HG02623 (cell line): ENCODE measurements around the gene TEP1.
"Not testable (repeated sequence)": the region's sequence is repeated elsewhere in the genome, so short reads cannot be mapped to it uniquely, and the experiment has no call there.

Experiments used
- ATAC-seq: cut with Tn5 transposase; IDR thresholded peaks from one replicate; pipeline ENCODE4 v1.9.1; 2021; ENCODE audit warnings: moderate library complexity; ENCODE audit not compliant: unreplicated experiment

TEP1 gene

DNA sequence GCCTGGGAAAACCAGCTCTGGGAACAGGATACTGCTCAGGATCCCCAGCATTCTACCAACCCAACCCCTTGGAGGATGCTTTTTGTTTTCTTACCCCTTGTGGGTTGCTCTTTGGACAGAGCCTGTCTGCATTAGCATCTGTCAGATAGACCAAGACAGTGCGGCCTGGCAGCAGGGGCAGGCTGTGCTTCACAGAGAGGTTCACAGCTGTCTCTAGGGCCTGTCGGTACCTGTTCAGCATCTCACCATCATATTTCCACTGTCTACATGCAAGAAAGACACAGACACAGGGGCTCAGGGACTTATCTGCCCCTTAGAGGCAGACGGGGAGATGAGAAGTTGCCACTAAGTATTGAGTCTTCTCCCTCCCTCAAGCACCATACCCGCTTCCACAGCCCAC, 21.8 kb downstream of the TEP1 start:
- ATAC-seq: no peak

DNA sequence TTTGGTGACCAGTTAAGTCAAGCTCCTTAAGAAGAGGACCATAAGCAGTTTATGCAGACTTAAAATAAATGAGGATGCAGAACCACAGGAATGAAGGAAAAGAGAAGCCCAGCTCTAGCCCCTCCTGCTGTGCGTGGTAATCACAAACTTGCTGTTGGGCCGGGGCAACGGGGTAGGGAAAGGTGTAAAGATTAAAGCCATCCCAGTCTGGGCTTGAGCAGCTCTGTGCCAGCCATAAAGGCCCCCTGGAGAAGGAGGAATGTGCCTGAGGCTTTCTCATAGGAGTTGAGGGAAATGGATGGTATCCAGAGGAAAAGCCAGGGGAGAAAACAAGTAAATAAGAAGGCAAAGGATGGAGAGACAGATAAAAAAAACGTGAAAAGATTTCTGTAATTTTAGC, 25.1 kb downstream of the TEP1 start:
- ATAC-seq: no peak

DNA sequence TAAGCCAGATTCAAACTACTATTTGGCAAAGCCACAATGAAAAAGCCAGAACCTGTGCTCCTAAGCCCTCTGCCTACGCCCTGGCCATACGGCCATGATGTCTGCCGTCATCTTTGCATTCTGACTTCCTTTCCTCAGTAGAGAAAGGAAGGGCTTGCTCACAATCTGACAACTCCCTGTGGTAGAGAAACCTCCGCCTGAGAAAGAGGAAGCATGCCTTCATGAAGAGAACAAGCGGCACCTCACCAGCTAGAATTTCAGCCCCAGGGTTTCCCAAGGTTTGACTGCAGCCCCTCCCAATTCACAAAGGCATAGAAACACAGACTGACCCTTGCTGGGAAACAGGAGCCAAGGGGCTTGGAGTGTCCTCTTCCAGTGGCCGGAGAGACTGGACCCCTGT, 25.7 kb downstream of the TEP1 start:
- ATAC-seq: peak; percentile 75

DNA sequence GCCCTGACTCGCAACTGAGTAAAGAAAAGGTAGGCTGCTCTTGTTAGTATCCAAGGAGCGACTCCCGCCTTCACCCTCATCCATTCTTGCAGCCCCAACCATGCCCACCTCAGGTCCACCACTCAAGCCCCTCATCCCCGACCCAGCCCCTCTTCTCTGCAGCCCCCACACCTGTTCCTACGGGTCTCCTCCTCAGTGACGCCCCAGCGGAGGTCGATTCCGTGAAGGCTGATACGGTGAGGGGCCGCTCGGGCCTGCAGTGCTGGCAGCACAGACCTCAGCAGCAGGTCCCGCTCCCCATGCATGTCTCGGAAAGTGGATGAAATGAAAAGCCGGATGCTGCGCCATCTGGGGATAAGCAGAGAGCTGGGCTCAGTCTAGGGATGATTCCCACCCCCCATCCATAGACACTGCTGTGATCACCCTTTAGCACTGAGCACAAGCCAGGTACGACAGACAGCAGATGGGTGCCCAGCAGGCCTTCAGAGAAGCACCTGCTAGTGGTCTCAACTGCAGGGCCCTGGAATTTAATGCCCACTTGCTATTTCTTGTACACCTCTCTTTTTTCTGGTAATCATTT, 26.9 kb downstream of the TEP1 start:
- ATAC-seq: no peak

DNA sequence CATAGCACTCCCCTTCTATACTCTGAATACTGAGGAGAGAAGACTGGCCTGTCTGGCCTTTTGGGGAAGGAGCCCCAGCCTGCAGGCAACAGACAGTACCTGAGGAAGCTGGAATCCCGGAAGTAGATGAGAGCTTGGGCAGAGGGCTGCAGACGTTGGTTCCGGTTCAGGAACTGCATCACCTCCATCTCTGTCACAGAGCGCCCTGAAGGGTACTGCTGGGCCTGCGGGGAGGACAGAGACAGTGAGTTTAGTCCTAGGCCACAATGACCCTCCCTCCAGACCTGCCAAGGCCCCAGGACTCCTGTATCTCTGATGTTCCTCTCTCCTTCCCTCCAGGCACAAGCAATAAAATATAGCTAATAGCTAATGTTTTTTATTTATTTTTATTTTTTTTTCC, 28.4 kb downstream of the TEP1 start:
- no peak for ATAC-seq

DNA sequence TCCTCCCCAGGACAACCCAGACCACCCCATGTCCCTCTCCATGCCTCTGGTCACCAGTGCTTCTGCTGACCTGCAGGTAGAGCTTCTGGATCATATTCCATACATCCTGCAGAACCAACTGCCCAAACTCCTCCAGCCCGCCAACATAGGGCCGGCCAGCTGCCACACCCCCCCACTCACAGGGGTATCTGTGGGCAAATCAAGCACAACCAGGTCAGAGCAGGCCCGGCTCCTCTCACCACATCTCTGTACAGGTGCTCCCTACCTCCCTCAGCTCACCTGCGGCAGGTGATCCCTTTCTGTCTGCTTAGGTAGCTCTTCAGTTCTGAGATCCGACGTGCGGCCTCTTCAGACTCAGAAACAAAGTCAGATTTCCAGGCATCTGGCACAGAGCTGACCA, 29.0 kb downstream of the TEP1 start:
- no peak for ATAC-seq

DNA sequence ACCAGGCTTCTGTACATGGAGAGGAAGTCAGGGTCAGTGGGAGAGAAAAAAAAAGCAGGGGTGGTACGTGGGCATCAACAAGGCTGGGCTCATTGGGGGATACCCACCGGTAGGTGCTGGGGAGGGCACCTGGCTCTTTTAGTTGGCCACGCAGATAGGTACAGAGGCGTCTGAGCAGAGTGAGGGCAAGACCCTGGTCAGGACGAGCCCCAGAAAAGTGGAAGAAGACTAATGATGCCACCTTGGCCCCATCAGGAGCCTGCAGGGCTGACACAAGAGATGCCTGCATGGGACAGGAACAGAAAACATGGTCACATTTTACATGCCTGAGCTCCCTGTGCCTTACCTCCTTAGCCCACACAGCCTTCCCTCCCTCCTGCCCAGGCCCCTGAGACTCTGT, 29.7 kb downstream of the TEP1 start:
- ATAC-seq: no peak

DNA sequence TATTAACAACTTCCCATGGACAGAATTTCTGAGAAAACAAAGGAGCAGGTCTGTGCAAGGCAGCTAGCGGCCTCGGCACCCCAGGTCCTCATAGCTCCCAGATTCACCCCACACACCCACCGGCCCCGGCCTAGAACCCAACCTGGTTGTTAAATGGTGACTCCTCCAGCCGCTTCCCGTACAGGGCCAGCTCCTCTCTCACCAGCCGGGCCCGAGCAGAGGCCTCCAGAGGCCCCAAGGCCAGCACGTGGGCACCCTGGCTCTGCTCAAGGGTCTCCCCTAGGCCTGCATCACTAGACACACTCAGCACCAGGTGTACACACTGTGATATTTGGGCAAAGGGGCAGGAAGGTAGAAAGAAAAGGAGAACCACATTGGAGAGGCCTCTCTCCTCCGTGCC, 30.3 kb downstream of the TEP1 start:
- no peak for ATAC-seq

DNA sequence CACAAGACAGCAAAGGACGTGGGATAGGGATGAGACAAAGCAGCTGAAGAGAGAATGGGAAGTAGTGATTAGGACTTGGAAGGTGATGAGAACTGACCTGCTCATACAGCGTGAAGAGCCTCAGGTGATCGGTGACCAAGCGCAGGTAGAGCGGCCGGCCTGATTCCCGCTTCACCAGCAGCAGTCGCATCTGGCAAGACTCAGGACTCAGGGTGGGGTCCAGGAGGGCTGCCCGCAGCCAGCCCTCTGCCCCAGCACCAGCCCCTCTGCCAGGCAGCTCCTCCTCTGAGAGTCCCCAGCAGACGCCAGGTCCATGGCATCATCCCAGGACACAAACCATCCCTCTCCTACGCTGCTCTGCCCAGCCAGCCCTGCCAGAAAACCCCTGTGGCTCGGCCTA, 30.8 kb downstream of the TEP1 start:
- ATAC-seq: no peak

DNA sequence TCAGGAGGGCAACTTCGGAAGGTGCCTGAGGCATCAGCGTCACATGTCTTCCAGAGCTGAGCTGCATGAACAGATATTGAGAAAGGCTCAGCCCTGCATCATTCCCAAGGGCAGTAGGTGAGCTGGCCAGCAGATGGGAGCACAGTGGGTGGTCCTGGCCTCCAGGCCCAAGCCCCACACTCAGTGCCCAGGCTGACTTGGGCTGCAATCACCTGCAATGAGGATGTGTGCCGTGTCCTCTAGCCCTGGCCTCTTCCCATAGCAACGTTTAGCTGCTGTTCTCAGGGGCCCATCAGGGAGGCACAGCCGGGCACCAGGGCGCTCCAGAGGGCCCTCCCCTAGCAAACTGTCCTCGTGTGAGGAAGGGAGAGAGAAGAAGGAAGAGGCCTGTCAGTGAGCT, 32.0 kb downstream of the TEP1 start:
- ATAC-seq: no peak

DNA sequence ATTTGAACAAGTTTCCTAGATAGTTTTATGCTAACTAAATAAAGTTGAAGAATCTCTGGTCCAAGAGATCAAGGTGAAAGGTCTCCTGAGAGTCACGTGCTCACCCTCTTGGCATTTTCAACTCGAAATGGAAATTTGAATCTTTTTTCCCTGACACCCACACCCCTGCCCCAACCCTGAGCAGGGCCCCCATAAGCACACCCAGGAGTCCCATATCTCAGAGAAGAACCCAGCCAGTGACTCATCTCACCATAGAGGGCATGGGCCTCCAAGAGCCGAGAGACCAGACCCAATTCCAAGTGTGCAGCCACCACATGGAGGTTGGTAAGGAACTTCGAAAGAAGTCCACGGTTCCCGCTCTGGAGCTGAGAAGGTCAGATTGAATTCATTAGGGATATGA, 32.6 kb downstream of the TEP1 start:
- no peak for ATAC-seq

DNA sequence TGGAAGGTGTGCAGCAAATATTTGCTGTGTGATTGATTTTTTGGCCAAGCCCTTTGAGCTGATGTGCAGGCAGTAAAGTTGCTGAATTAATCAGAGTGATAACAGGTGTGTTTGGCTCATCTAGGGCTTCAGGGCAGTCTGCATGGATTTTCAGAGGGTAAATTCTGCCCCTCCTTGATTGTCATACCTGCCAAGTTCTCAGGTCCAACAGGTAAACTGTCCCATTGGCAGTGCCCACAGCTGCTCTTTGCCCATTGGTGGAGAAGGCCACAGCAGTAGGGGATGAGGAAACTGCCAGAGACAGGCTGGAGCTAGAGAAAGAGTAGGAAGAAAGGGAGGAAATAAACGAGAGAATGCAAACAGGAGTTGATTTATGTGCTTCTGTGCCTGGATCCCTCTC, 33.6 kb downstream of the TEP1 start:
- ATAC-seq: no peak

DNA sequence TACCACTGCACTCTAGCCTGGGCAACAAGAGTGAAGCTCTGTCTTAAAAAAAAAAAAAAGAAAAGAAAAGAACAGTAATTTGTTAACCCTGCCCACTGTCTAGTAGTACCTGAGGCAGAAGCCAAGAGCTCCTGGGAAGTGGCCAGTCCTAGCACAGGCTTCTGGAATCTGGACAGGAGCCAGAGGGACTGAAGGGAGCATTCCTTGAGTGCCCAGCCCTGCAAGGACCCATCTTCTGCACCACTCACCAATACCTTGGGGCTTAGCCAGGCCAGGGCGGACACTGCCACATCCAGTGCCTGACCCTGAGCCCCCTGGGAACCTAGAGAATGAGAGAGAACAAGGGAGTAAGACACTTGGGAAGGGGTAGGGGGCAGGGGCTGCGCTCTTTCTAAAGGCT, 36.1 kb downstream of the TEP1 start:
- no peak for ATAC-seq

DNA sequence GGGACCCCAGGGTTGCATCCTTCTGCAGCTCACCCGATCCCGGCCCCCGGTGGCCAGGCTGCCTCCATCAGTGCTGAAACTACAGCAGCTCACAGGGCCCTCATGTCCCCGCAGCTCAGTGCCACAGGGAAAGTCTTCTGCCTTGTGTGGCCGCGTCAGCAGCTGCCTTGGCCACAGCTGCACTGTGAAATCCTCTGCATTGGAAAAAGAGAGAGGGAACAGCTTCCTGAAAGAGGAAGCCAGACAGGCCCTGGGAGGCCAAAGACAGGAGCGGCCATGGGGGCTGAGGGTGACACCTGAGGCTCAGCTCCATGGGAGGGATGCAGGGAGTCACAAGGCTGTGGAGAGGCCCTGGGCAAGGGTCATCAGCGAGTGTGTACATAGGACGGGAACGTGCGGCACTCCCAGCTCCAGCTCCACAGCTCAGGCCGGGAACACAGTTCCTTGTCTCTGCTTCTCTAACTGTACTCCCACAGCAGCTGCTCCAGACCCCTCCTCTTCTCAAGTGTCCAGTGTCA, 37.2 kb downstream of the TEP1 start:
- no peak for ATAC-seq

DNA sequence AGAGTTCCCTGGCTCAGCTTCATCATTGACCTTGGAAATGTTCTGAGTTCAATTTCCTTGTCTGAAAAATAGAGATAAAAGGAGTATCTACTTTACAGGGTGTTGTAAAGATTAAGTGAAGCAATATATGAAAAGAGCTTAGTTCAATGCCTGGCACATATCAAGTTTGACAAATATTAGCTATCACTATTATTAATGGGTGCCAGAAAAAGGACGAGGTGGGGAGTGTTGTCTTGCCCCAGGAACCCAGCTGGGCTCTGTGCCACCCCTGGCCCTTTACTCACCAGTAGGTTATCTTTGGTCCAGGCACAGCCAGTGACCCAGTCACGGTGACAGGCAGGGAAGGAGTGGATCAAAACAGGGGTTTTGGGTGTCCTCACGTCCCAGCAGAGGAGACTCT, 37.8 kb downstream of the TEP1 start:
- no peak for ATAC-seq

DNA sequence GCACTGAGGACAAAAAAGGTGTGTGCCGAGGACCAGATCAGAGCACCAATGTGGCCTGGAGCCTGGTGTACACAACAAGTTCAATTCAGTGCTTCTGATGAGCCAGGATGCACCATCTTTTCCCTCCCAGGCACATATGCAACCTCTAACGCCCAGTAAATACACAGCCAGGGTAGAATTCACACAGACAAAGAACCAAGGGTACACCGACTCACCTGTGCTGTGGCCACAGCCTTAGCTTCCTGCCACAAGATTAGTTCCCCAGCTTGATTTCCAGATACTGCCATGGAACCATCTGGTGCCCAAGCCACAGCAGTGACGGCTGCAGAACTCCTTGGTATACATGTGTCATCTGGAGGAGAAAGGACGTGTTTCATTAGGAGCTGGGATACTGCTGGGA, 40.5 kb downstream of the TEP1 start:
- ATAC-seq: no peak

DNA sequence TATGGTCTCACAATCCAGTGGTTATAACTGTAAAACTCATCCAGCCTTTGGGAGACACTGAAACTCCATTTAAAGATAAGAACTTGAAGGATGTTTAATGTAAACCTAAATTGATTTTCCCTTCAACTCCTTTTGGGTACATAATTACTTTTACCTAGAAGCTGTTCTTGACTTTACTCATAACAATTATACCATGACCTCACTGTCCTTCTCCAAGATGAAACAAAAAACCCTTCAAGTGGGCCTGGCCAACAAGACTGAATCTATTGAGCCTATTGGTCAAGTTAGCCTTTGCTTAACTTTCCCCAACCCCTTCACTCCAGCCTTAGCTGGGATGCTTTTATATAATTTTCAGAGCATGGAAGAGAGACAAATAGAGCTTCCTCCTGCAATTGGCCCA, 47.4 kb downstream of the TEP1 start:
- no peak for ATAC-seq

DNA sequence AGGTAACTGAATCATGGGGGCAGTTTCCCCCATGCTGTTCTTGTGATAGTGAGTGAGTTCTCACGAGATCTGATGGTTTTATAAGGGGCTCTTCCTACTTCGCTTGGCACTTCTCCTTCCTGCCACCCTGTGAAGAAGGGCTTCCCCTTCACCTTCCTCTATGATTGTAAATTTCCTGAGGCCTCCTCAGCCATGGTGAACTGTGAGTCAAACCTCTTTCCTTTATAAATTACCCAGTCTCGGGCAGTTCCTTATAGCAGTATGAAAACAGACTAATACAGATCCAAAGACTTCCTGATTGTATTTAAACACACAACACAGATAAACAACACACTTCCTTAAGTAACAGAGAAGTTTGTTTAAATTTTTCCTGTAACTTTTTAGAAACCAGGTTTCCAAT, 54.8 kb downstream of the TEP1 start:
- ATAC-seq: not testable (repeated sequence)

DNA sequence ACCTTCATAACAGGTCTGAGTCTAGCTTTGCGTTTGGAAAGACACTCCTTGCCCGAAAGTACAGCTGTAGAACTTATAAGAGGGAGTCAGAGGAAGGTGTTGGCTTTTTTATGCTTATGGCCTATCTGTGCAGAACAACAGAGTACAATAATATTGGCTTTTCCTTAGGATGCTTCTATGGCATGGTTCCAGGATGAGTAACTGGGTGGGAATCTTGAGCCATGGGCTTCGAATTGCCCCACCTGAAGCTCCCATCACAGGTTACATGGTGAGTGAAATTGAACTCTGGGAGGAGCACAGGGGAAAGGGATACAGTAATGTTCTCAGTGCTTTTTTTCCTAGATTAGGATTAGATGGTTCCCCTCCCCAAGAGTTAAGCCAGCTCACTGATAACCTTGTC, 56.9 kb downstream of the TEP1 start:
- no peak for ATAC-seq

DNA sequence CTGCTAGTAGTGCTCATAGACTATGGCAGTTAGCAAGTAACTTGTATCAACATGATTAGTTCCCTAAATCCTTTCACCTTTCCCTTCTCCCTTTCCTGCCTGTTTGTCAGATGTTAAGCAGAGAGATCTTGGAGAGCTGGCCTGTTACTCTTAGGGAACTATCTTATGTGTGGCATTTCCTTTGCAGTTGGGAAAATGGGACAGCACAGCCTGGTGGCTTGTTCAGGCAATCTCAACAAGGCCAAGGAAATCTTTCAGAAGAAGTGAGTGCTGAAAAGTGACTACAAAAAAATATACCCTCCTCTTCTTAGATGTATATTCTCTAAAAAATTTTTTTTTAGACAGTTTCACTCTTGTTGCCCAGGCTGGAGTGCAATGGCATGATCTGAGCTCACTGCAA, 62.4 kb downstream of the TEP1 start:
- ATAC-seq: no peak

DNA sequence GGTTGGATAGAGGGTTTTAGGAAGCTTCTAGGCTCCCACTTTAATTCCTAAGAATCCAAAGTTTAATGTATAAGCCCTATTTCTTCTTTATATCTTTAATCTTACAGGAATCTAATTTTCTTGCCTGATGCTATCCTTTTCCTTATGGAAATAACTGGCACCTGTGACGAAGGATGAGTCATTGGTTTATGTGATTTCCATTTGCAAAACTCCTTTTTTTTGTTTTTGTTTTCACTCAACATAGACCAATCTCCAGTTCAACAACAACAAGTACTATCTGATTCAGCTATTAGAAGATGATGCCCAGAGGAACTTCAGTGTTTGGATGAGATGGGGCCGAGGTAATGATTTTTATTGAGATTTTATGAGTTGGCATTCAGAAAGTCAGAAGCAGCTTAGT, 63.0 kb downstream of the TEP1 start:
- no peak for ATAC-seq

DNA sequence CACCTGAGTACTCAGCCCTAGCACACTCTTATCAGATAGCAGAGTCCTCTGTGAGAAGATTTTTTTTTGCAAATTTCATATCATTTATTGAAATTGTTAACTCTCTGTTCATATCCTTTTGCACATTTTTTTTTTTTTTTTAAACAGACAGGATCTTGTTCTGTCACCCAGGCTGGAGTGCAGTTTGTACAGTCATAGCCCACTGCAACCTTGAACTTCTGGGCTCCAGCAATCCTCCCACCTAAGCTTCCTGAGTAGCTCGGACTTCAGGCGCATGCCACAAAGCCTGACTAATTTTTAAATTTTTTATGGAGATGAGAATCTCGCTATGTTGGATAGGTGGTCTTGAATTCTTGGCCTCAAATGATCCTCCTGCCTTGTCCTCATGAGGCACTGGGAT, 65.6 kb downstream of the TEP1 start:
- ATAC-seq: no peak

DNA sequence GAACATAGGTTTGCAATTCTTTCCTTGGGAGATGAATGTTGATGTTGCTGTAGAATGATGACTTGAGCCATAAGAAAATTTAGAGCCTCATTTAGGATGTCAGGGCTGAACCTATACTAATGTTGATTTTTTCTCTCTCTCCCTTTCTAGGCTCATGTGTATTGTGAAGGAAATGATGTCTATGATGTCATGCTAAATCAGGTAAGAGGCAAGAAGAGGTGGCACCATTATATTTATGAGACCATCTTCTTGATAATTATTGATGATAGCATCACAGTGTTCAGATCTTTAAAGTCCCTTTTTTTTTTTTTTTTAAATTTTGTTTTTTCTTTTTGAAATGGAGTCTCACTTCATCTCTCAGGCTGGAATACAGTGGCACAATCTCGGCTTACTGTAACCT, 66.6 kb downstream of the TEP1 start:
- ATAC-seq: no peak

DNA sequence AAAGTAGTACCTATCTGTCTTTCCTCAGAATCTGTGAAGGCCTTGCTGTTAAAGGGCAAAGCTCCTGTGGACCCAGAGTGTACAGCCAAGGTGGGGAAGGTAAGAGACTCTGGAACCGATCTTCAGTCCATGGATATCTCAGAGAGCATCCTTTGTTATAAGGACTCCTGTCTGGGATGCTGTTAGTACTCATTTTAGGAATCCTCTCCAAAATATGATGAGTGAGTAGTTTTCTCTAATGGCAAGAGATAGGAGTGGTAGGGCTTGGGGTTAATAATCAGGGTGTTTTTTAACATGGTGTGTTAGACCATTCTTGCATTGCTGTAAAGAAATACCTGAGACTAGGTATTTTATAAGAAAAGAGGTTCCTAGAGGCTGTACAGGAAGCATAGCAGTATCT, 67.9 kb downstream of the TEP1 start:
- no peak for ATAC-seq
